Left kidney (tissue), 2 donors: ENCODE data around the gene EIF2S2. TPM values are rescaled to one million over a fixed set of nuclear protein-coding genes. Genes with fewer than 3 reads are reported as not detected.
A peak's percentile ranks its signal among the peaks of the same experiment; 100 is the strongest.

ENCODE experiments used
- DNase-seq: peaks from one replicate; pipeline ENCODE4 v3.0.0-alpha.2; 2013
- polyA plus RNA-seq: library from polyadenylated mRNA; unstranded; fragments of 120-200 nt; gene quantifications from one replicate; pipeline ENCODE4 v1.2.1, GENCODE V29; 2013; ENCODE audit not compliant: insufficient read length

The EIF2S2 gene
- polyA plus RNA-seq, 1 donor = 50.6 TPM

- no peak for DNase-seq
These were observed 12.6 kb upstream of the EIF2S2 start for GRCh38 chr20:34124469-34125249.

- DNase-seq = no peak
These were observed 11.3 kb upstream of the EIF2S2 start for GRCh38 chr20:34123309-34123708.

- DNase-seq = no peak
These were observed 10.4 kb upstream of the EIF2S2 start for GRCh38 chr20:34122274-34122980.

- no peak for DNase-seq
These were observed 8.2 kb upstream of the EIF2S2 start for GRCh38 chr20:34120213-34120612.

GRCh38 chr20:34115232-34115631, 3.2 kb upstream of the EIF2S2 start:
- no peak for DNase-seq

- no peak for DNase-seq
These were observed 2.8 kb upstream of the EIF2S2 start for GRCh38 chr20:34114809-34115208.

- peak; percentile 53 for DNase-seq
These were observed 608 bp upstream of the EIF2S2 start for GRCh38 chr20:34112600-34113101.

- DNase-seq = peak; percentile 19
These were observed 1.1 kb downstream of the EIF2S2 start for GRCh38 chr20:34110745-34111641.

- DNase-seq = no peak
These were observed 1.9 kb downstream of the EIF2S2 start for GRCh38 chr20:34110025-34110744.

- DNase-seq = no peak
These were observed 2.6 kb downstream of the EIF2S2 start for GRCh38 chr20:34109442-34109841.

GRCh38 chr20:34108616-34109174, 3.3 kb downstream of the EIF2S2 start:
- no peak for DNase-seq

GRCh38 chr20:34105978-34106675, 5.9 kb downstream of the EIF2S2 start:
- DNase-seq = no peak

- DNase-seq = no peak
These were observed 8.0 kb downstream of the EIF2S2 start for GRCh38 chr20:34104059-34104458.

GRCh38 chr20:34102342-34102741, 9.7 kb downstream of the EIF2S2 start:
- no peak for DNase-seq

- DNase-seq = no peak
These were observed 11.5 kb downstream of the EIF2S2 start for GRCh38 chr20:34100576-34100975.

GRCh38 chr20:34099675-34100074, 12.4 kb downstream of the EIF2S2 start:
- DNase-seq = no peak

- DNase-seq = no peak
These were observed 13.5 kb downstream of the EIF2S2 start for GRCh38 chr20:34098570-34098969.

GRCh38 chr20:34096699-34097444, 15.2 kb downstream of the EIF2S2 start:
- DNase-seq = no peak

- no peak for DNase-seq
These were observed 16.2 kb downstream of the EIF2S2 start for GRCh38 chr20:34095825-34096224.

GRCh38 chr20:34093895-34094294, 18.1 kb downstream of the EIF2S2 start:
- no peak for DNase-seq
